ENCODE measurements around the gene ANO1. TPM values are rescaled to one million over a fixed set of nuclear protein-coding genes. Genes with fewer than 3 reads are reported as not detected.
A peak's percentile ranks its signal among the peaks of the same experiment; 100 is the strongest.

Gene ANO1
- total RNA-seq, 4 donors from 2014 or later, result 25.3 to 107 (median 48.8) TPM

- no peak overlapping the region for H3K4me3 ChIP-seq
- H3K27me3 ChIP-seq, result peaks cover 0 to 25% (median 0%) of the 10 kb centered on the region in 4 donors
- intact Hi-C loops (cut with DNase I), result no loop called here
- H3K9me3 ChIP-seq, result no peaks in the 10 kb centered on the region
- TF ChIP-seq CTCF (IDR thresholded peaks at IDR 0.05) (no peak), POLR2AphosphoS5 (IDR thresholded peaks at IDR 0.05) (no peak), EP300 (IDR thresholded peaks at IDR 0.05) (no peak), POLR2A (IDR thresholded peaks at IDR 0.05; ENCODE audit: low read depth) (no peak)
- peaks cover 0 to 3% (median 0%) of the 10 kb centered on the region in 4 donors for H3K36me3 ChIP-seq
- H3K4me1 ChIP-seq, result peaks cover 0 to 8% (median 1%) of the 10 kb centered on the region in 4 donors
- no peak for DNase-seq (ENCODE audit: extremely low spot score)
- H3K27ac ChIP-seq (replicated peaks in 1 of 4), result no peak overlapping the region
- WGBS, result 81% methylated on average over 10 of the region's 15 CpGs
Observed at GRCh38 chr11:70187771-70188170, 109.7 kb downstream of the ANO1 start.

- intact Hi-C loops (cut with DNase I), result no loop called here
- no peak overlapping the region for H3K27ac ChIP-seq (replicated peaks in 1 of 4)
- DNase-seq (ENCODE audit: extremely low spot score), result no peak
Observed at GRCh38 chr11:70189622-70190021, 111.5 kb downstream of the ANO1 start.

GRCh38 chr11:70191495-70192140, 113.5 kb downstream of the ANO1 start:
- H3K27me3 ChIP-seq, result peaks cover 0 to 32% (median 3%) of the 10 kb centered on the region in 4 donors
- H3K4me1 ChIP-seq, result peaks cover 0 to 8% (median 3%) of the 10 kb centered on the region in 4 donors
- H3K27ac ChIP-seq (replicated peaks in 1 of 4), result no peak overlapping the region
- no peaks in the 10 kb centered on the region for H3K9me3 ChIP-seq
- WGBS, result 16% methylated on average over 18 of the region's 22 CpGs
- no peaks in the 10 kb centered on the region for H3K36me3 ChIP-seq
- intact Hi-C loops (cut with DNase I), result loop anchor here (2.0 kb wide), 1 partner anchor 507 kb away; no protein-coding TSS in a partner anchor
- no peak overlapping the region for H3K4me3 ChIP-seq
- no peak for DNase-seq (ENCODE audit: extremely low spot score)
- TF ChIP-seq POLR2AphosphoS5 (IDR thresholded peaks at IDR 0.05) (no peak), CTCF (IDR thresholded peaks at IDR 0.05) (peak; percentile 71 to 80 (median 71))

More at GRCh38 chr11:70189622-70190021, 111.5 kb downstream of the ANO1 start:
- Histone ChIP-seq H3K9me3 (no peaks in the 10 kb centered on the region), H3K27me3 (peaks cover 0 to 32% (median 3%) of the 10 kb centered on the region in 4 donors), H3K36me3 (peaks cover 0 to 3% (median 0%) of the 10 kb centered on the region in 4 donors), H3K4me1 (peaks cover 0 to 8% (median 1%) of the 10 kb centered on the region in 4 donors), H3K4me3 (no peak overlapping the region)
- no peak for TF ChIP-seq POLR2AphosphoS5 (IDR thresholded peaks at IDR 0.05)
- no peak for TF ChIP-seq POLR2A (IDR thresholded peaks at IDR 0.05; ENCODE audit: low read depth)
- TF ChIP-seq CTCF (IDR thresholded peaks at IDR 0.05), result no peak
- TF ChIP-seq EP300 (IDR thresholded peaks at IDR 0.05), result no peak
- 90% methylated on average over 11 of the region's 11 CpGs for WGBS

- Histone ChIP-seq H3K9me3 (no peaks in the 10 kb centered on the region), H3K4me1 (peaks cover 0 to 8% (median 3%) of the 10 kb centered on the region in 4 donors), H3K4me3 (no peak overlapping the region), H3K27ac (replicated peaks in 1 of 4) (no peak overlapping the region), H3K27me3 (peaks cover 0 to 26% (median 3%) of the 10 kb centered on the region in 4 donors), H3K36me3 (no peaks in the 10 kb centered on the region)
- intact Hi-C loops (cut with DNase I), result loop anchor here (2.0 kb wide), 1 partner anchor 508 kb away; no protein-coding TSS in a partner anchor
- no peak for TF ChIP-seq EP300 (IDR thresholded peaks at IDR 0.05)
- no peak for TF ChIP-seq POLR2A (IDR thresholded peaks at IDR 0.05; ENCODE audit: low read depth)
- TF ChIP-seq POLR2AphosphoS5 (IDR thresholded peaks at IDR 0.05), result no peak
- no peak for TF ChIP-seq CTCF (IDR thresholded peaks at IDR 0.05)
- 90% methylated on average over 12 of the region's 15 CpGs for WGBS
- DNase-seq (ENCODE audit: extremely low spot score), result no peak
Observed at GRCh38 chr11:70192666-70193410, 114.7 kb downstream of the ANO1 start.

Measured in esophagus muscularis mucosa (tissue), 4 donors.